GM21447 (cell line): ENCODE measurements around the gene PRAMEF33.
"Not testable (repeated sequence)": the region's sequence is repeated elsewhere in the genome, so short reads cannot be mapped to it uniquely, and the experiment has no call there.

Experiments
- ATAC-seq: cut with Tn5 transposase; IDR thresholded peaks from one replicate; pipeline ENCODE4 v1.9.1; 2021; ENCODE audit not compliant: unreplicated experiment

PRAMEF33 gene

GRCh38 chr1:13303239-13303638 lies at the start of gene PRAMEF33:
PRAMEF33 (plus strand) TSS chr1:13303539; CDS start chr1:13305955, 2,416 bp downstream.
- ATAC-seq, result not testable (repeated sequence)

DNA sequence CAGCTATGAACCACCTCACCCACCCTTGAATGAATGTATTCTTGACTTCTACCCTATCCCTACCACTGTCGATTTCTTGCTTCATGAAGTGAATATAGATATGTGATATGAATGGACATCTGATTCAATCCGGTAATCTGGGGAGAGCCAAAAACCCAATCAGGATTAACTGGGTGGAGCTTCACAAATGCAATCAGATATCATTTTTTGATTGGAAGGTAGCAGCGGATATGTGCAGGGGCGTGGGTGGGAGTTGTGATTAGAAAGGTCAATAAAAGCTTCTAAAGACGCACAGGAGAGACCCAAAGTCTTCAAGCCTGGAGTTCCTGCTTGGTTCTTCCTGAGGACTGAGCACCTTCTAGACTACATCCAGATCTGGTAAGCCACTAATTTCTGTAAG lies 49.4 kb upstream of the PRAMEF33 start, which contains the start of gene PRAMEF5:
Gene PRAMEF5, plus strand, starts transcription at position 301 of the 400 bp plus-strand sequence. CDS start 5,071 bp downstream, outside the sequence.
- ATAC-seq, result not testable (repeated sequence)

- ATAC-seq, result not testable (repeated sequence)
These were observed 38.2 kb upstream of the PRAMEF33 start for GRCh38 chr1:13265124-13265523.

GRCh38 chr1:13277016-13277415 lies 26.3 kb upstream of the PRAMEF33 start:
- ATAC-seq, result not testable (repeated sequence)

GRCh38 chr1:13279617-13280016 lies 23.7 kb upstream of the PRAMEF33 start:
- ATAC-seq, result not testable (repeated sequence)

- not testable (repeated sequence) for ATAC-seq
These were observed 18.3 kb upstream of the PRAMEF33 start, which contains the start of gene PRAMEF8 for GRCh38 chr1:13285037-13285436. PRAMEF8 (minus strand) TSS chr1:13285137; CDS start chr1:13284091, 1,046 bp downstream.

DNA sequence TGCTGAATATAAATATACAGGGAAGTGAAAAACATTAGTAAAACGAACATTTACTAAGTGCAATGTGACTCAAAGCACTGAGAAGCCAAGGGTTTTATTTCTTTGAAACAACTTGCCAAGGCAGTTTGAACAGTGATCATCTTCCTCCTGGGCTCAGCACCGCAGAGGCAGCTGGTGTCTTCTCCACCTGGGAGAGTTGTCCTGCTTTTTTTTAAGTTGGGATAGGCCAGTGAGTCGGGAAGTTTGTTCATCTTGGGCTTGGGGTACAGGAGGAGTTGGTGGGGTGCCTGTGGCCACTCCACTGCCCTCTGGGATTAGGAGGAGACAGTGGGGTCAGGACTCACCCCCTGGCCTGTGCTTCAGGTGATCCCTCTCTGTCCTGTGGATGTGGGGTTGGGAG lies 14.3 kb upstream of the PRAMEF33 start:
- ATAC-seq, result not testable (repeated sequence)

DNA sequence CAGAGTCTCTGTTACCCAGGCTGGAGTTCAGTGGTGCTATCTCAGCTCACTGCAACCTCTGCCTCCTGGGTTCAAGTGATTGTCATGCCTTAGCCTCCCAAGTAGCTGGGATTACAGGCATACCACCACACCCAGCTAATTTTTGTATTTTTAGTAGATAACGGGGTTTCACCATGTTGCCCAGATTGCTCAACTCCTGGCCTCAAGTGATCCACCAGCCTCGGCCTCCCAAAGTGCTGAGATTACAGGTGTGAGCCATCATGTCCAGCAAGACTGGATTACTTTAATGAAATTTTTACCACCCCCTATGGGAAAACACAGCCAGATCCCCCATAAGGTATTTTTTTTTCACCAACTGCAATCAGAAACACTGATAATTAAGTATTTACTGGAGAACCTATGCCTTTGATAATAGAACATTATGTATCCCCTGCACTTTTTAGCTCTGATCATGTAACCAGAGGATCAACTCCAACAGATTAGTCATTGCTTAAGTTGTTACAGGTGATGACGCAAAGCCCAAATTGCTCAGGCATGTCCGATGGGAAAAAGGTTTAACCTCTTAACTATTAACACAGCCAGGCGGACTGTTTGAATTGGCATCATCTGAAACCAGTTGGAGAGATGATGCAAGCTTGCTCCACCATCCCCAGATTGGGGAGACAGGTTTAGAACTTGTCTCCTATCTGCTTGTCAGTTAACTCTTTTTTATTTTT lies 6.0 kb upstream of the PRAMEF33 start:
- ATAC-seq, result not testable (repeated sequence)

GRCh38 chr1:13298699-13299098 lies 4.6 kb upstream of the PRAMEF33 start:
- not testable (repeated sequence) for ATAC-seq

- not testable (repeated sequence) for ATAC-seq
These were observed 1.1 kb upstream of the PRAMEF33 start for GRCh38 chr1:13302197-13302596.

- ATAC-seq, result not testable (repeated sequence)
These were observed 11.9 kb downstream of the PRAMEF33 start, which contains the start of gene PRAMEF15 for GRCh38 chr1:13315281-13315680. PRAMEF15 (plus strand) TSS chr1:13315581; CDS start chr1:13318408, 2,827 bp downstream.

GRCh38 chr1:13342496-13342895 lies 39.2 kb downstream of the PRAMEF33 start:
- not testable (repeated sequence) for ATAC-seq

DNA sequence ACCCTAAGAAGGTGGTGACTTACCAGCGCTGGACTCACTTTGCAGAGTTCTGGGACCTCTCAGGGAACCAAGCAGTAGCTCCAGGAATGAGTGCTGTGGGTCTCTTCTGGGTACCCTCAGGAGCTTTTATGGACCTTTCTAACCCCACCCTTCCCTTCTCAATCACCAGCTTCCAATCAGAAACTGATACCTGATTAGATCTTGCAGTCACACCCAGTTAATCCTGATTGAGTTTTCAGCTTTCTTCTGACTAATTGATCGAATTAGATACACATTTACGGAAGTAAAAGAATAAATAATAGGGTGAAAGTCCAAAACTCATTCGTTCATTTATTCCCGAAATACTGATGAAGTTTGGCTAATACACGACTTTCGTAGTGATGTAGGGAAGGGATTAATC lies 43.7 kb downstream of the PRAMEF33 start, which contains the start of gene PRAMEF14:
Gene PRAMEF14, minus strand, starts transcription at position 101 of the 400 bp plus-strand sequence. CDS start 1,820 bp downstream, outside the sequence.
- not testable (repeated sequence) for ATAC-seq

DNA sequence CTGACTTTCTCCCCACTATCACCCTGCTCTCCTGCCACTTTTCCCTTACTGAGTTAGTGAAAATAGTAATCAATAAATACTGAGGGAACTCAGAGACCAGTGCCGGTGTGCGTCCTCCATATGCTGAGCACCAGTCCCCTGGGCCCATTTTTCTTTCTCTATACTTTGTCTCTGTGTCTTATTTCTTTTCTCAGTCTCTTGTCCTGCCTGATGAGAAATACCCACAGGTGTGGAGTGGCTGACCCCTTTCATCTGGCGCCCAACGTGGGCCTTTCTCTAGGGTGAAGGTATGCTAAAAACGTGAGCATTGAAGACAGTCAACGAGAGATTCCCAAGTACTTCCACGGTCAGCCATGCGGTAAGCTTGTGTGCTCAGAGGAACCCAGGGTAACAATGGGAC lies 50.1 kb downstream of the PRAMEF33 start:
- not testable (repeated sequence) for ATAC-seq

GRCh38 chr1:13354475-13354874 lies 51.1 kb downstream of the PRAMEF33 start:
- ATAC-seq, result not testable (repeated sequence)

DNA sequence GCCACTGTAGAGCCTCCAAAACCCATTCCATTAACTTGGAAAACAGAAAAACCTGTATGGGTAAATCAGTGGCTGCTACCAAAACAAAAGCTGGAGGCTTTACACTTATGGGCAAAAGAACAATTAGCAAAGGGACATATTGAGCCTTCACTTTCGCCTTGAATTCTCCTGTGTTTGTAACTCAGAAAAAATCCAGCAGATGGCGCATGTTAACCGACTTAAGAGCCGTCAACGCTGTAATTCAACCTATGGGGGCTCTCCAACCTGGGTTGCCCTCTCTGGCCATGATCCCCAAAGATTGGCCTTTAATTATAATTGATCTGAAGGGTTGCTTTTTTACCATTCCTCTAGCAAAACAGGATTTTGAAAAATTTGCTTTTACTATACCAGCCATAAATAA lies 53.4 kb downstream of the PRAMEF33 start:
- ATAC-seq, result not testable (repeated sequence)
